WTC11 (cell line): ENCODE data around the gene FURIN. TPM values are rescaled to one million over a fixed set of nuclear protein-coding genes. Genes with fewer than 3 reads are reported as not detected.

Experiments
- ATAC-seq: fragments of 200-7000 bp; cut with Tn5 transposase; 2 replicates; pipeline ENCODE4 v1.10.0; 2021; ENCODE audit warnings: mild to moderate bottlenecking, moderate library complexity
- CTCF ChIA-PET: fragments of 300-600 bp; sonication (Branson Sonifier 250); formaldehyde crosslinking; loops from one replicate; lab custom pipeline; 2021; ENCODE audit warnings: antibody characterized with exemption; lab: Charles Lee
- POLR2A ChIA-PET: fragments of 350-600 bp; sonication (Branson Sonifier 250); formaldehyde crosslinking; loops from one replicate; lab custom pipeline; 2021; ENCODE audit warnings: antibody characterized with exemption; lab: Charles Lee
- DNase-seq: peaks from one replicate; pipeline ENCODE4 v3.0.0; 2021; ENCODE audit warnings: low spot score
- H3K27ac Mint-ChIP-seq: 2 replicates; pipeline ENCODE4 v1.8.0; 2021; ENCODE audit warnings: mixed read lengths
- H3K27me3 Mint-ChIP-seq: 2 replicates; pipeline ENCODE4 v1.8.0; 2021; ENCODE audit warnings: low read depth, mild to moderate bottlenecking, moderate library complexity, mixed read lengths
- H3K36me3 Mint-ChIP-seq: 2 replicates; pipeline ENCODE4 v1.8.0; 2021; ENCODE audit warnings: mixed read lengths
- H3K4me1 Mint-ChIP-seq: 2 replicates; pipeline ENCODE4 v1.8.0; 2022; ENCODE audit warnings: mixed read lengths
- H3K4me3 Mint-ChIP-seq: 2 replicates; pipeline ENCODE4 v1.8.0; 2021; ENCODE audit warnings: mild to moderate bottlenecking, moderate library complexity, mixed read lengths
- H3K9me3 Mint-ChIP-seq: 2 replicates; pipeline ENCODE4 v1.8.0; 2021; ENCODE audit warnings: mixed read lengths
- ATF1 ChIP-seq: sonication (generic); formaldehyde crosslinking; IDR thresholded peaks from 2 replicates; pipeline ENCODE4 v1.8.1; 2023; ENCODE audit warnings: mild to moderate bottlenecking, moderate library complexity, missing genetic modification reagents
- E2F4 ChIP-seq: sonication (generic); formaldehyde crosslinking; IDR thresholded peaks from 2 replicates; pipeline ENCODE4 v1.8.1; 2022; ENCODE audit warnings: low read depth, mild to moderate bottlenecking, moderate library complexity, missing genetic modification reagents, borderline replicate concordance
- E2F5 ChIP-seq: sonication (generic); formaldehyde crosslinking; IDR thresholded peaks from 2 replicates; pipeline ENCODE4 v1.8.1; 2022; ENCODE audit warnings: mild to moderate bottlenecking, moderate library complexity, missing genetic modification reagents
- ELF4 ChIP-seq: sonication (generic); formaldehyde crosslinking; IDR thresholded peaks from 2 replicates; pipeline ENCODE4 v1.8.1; 2022; ENCODE audit warnings: low read depth, mild to moderate bottlenecking, moderate library complexity, missing genetic modification reagents
- FOXP1 ChIP-seq: sonication (generic); formaldehyde crosslinking; IDR thresholded peaks from 2 replicates; pipeline ENCODE4 v1.8.0; 2022; ENCODE audit warnings: missing genetic modification reagents, mild to moderate bottlenecking, moderate library complexity, borderline replicate concordance
- GRHL2 ChIP-seq: fragments of 250-450 bp; sonication (Bioruptor Pico); IDR thresholded peaks from 2 replicates; pipeline ENCODE4 v1.8.0; 2022; ENCODE audit warnings: mild to moderate bottlenecking, moderate library complexity; ENCODE audit not compliant: insufficient replicate concordance, severe bottlenecking
- HMGA2 ChIP-seq: fragments of 250-450 bp; sonication (Bioruptor Pico); IDR thresholded peaks from 2 replicates; pipeline ENCODE4 v1.4.0; 2021; ENCODE audit warnings: mild to moderate bottlenecking, moderate library complexity
- IRF1 ChIP-seq: sonication (generic); formaldehyde crosslinking; IDR thresholded peaks from 2 replicates; pipeline ENCODE4 v1.8.0; 2023; ENCODE audit warnings: missing genetic modification reagents
- MXD4 ChIP-seq: fragments of 250-450 bp; sonication (Bioruptor Pico); IDR thresholded peaks from 2 replicates; pipeline ENCODE4 v1.8.0; 2021; ENCODE audit warnings: mild to moderate bottlenecking, moderate library complexity, borderline replicate concordance
- NFE2L1 ChIP-seq: sonication (generic); formaldehyde crosslinking; IDR thresholded peaks from 2 replicates; pipeline ENCODE4 v1.8.1; 2023; ENCODE audit warnings: missing genetic modification reagents
- NR3C1 ChIP-seq: sonication (generic); formaldehyde crosslinking; conservative IDR thresholded peaks from 2 replicates; pipeline ENCODE4 v1.8.1; 2023; ENCODE audit warnings: low read depth, mild to moderate bottlenecking, missing genetic modification reagents
- RELA ChIP-seq: sonication (generic); formaldehyde crosslinking; IDR thresholded peaks from 2 replicates; pipeline ENCODE4 v1.8.1; 2022; ENCODE audit warnings: missing genetic modification reagents, mild to moderate bottlenecking, borderline replicate concordance
- SP1 ChIP-seq: sonication (generic); formaldehyde crosslinking; conservative IDR thresholded peaks from 2 replicates; pipeline ENCODE4 v1.8.1; 2022; ENCODE audit warnings: missing genetic modification reagents
- TEAD4 ChIP-seq: sonication (generic); formaldehyde crosslinking; IDR thresholded peaks from 2 replicates; pipeline ENCODE4 v1.8.0; 2022; ENCODE audit warnings: mild to moderate bottlenecking, missing genetic modification reagents
- ZNF263 ChIP-seq: sonication (generic); formaldehyde crosslinking; IDR thresholded peaks from 2 replicates; pipeline ENCODE4 v1.8.1; 2022; ENCODE audit warnings: low read depth, mild to moderate bottlenecking, moderate library complexity, missing genetic modification reagents
- ZNF423 ChIP-seq: fragments of 250-450 bp; sonication (Bioruptor Pico); IDR thresholded peaks from 2 replicates; pipeline ENCODE4 v2.1.2; 2022; ENCODE audit warnings: mild to moderate bottlenecking, moderate library complexity
- total RNA-seq: library from RNA; stranded (reverse); gene quantifications from 3 replicates; pipeline ENCODE4 v1.2.3, GENCODE V29; 2021
- TF ChIP-seq, protein P1 (sequence below): sonication (generic); formaldehyde crosslinking; IDR thresholded peaks from 2 replicates; pipeline ENCODE4 v1.8.1; 2023; ENCODE audit warnings: mild to moderate bottlenecking, missing genetic modification reagents
- TF ChIP-seq, protein P2 (sequence below): sonication (generic); formaldehyde crosslinking; IDR thresholded peaks from 2 replicates; pipeline ENCODE4 v1.8.0; 2023; ENCODE audit warnings: mild to moderate bottlenecking, missing genetic modification reagents

The FURIN gene
- total RNA-seq, 1 experiment from 2014 or later = 46.3 TPM

- no peak for TF ChIP-seq GRHL2 (CRISPR knock-in tag)
- TF ChIP-seq E2F4 = no peak
- TF ChIP-seq SP1 = no peak
- no peak for TF ChIP-seq HMGA2 (CRISPR knock-in tag)
- TF ChIP-seq IRF1 (CRISPR knock-in tag) = no peak
- TF ChIP-seq, all 79 proteins: peak for 0
- Mint-ChIP-seq H3K27me3 (no peaks in the 10 kb centered on the region), H3K4me1 (peaks cover 57% of the 10 kb centered on the region), H3K36me3 (no peaks in the 10 kb centered on the region), H3K4me3 (no peak overlapping the region), H3K9me3 (no peaks in the 10 kb centered on the region), H3K27ac (no peak overlapping the region)
- no peak for ATAC-seq
- ChIA-PET POLR2A (interaction anchor here (3.1 kb wide), 1 partner anchor 32 kb away, joined by 22 read pairs; the partner anchor contains the start of gene FURIN), CTCF (interaction anchor here (0.6 to 1.6 kb wide), 6 partner anchors 10 to 94 kb away, joined by 3 to 4 read pairs (median 3); partner anchors contain the start of genes FURIN and HDDC3)
- DNase-seq = no peak
Measured at GRCh38 chr15:90838139-90838538, 30.2 kb upstream of the FURIN start.

- ATAC-seq (no peak), DNase-seq (no peak)
- CTCF ChIA-PET = interaction anchor here (0.6 to 3.3 kb wide), 8 partner anchors 11 to 191 kb away, joined by 3 to 26 read pairs (median 3); partner anchors contain the start of genes FURIN and HDDC3
- no peak for TF ChIP-seq NR3C1 (CRISPR knock-in tag)
- H3K36me3 Mint-ChIP-seq = no peaks in the 10 kb centered on the region
- peaks cover 57% of the 10 kb centered on the region for H3K4me1 Mint-ChIP-seq
- no peak overlapping the region for H3K4me3 Mint-ChIP-seq
- no peak overlapping the region for H3K27ac Mint-ChIP-seq
- H3K9me3 Mint-ChIP-seq = no peaks in the 10 kb centered on the region
- H3K27me3 Mint-ChIP-seq = no peaks in the 10 kb centered on the region
- POLR2A ChIA-PET = interaction anchor here (0.9 to 3.1 kb wide), 2 partner anchors 31 to 51 kb away, joined by 4 to 22 read pairs; partner anchors contain the start of gene FURIN
Measured at GRCh38 chr15:90838544-90838943, 29.8 kb upstream of the FURIN start.

GRCh38 chr15:90839187-90840071 is 29.0 kb upstream of the FURIN start:
- no peak for TF ChIP-seq NFE2L1
- no peak for TF ChIP-seq RELA (CRISPR knock-in tag)
- no peak for TF ChIP-seq MXD4
- TF ChIP-seq E2F5 = no peak
- TF ChIP-seq, protein P1, sequence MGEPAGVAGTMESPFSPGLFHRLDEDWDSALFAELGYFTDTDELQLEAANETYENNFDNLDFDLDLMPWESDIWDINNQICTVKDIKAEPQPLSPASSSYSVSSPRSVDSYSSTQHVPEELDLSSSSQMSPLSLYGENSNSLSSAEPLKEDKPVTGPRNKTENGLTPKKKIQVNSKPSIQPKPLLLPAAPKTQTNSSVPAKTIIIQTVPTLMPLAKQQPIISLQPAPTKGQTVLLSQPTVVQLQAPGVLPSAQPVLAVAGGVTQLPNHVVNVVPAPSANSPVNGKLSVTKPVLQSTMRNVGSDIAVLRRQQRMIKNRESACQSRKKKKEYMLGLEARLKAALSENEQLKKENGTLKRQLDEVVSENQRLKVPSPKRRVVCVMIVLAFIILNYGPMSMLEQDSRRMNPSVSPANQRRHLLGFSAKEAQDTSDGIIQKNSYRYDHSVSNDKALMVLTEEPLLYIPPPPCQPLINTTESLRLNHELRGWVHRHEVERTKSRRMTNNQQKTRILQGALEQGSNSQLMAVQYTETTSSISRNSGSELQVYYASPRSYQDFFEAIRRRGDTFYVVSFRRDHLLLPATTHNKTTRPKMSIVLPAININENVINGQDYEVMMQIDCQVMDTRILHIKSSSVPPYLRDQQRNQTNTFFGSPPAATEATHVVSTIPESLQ (CRISPR knock-in tag) = no peak
- peak; percentile 56; the same call in 1 of the 2 replicates for TF ChIP-seq SP1
- TF ChIP-seq NR3C1 (CRISPR knock-in tag) = no peak
- peak; percentile 49; the same call in 1 of the 2 replicates for TF ChIP-seq FOXP1 (CRISPR knock-in tag)
- TF ChIP-seq TEAD4 (CRISPR knock-in tag) = no peak
- no peak for TF ChIP-seq ZNF263 (CRISPR knock-in tag)
- TF ChIP-seq ATF1 = no peak
- no peak for TF ChIP-seq E2F4
- TF ChIP-seq, protein P2, sequence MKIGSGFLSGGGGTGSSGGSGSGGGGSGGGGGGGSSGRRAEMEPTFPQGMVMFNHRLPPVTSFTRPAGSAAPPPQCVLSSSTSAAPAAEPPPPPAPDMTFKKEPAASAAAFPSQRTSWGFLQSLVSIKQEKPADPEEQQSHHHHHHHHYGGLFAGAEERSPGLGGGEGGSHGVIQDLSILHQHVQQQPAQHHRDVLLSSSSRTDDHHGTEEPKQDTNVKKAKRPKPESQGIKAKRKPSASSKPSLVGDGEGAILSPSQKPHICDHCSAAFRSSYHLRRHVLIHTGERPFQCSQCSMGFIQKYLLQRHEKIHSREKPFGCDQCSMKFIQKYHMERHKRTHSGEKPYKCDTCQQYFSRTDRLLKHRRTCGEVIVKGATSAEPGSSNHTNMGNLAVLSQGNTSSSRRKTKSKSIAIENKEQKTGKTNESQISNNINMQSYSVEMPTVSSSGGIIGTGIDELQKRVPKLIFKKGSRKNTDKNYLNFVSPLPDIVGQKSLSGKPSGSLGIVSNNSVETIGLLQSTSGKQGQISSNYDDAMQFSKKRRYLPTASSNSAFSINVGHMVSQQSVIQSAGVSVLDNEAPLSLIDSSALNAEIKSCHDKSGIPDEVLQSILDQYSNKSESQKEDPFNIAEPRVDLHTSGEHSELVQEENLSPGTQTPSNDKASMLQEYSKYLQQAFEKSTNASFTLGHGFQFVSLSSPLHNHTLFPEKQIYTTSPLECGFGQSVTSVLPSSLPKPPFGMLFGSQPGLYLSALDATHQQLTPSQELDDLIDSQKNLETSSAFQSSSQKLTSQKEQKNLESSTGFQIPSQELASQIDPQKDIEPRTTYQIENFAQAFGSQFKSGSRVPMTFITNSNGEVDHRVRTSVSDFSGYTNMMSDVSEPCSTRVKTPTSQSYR (CRISPR knock-in tag) = no peak; the same call in 1 of the 2 replicates
- peak; percentile 97 for TF ChIP-seq ZNF423
- no peak for TF ChIP-seq ELF4 (CRISPR knock-in tag)
- TF ChIP-seq, all 79 proteins: peak for 3
- Mint-ChIP-seq H3K9me3 (no peaks in the 10 kb centered on the region), H3K27me3 (no peaks in the 10 kb centered on the region), H3K4me3 (peak overlapping the region; percentile 22), H3K4me1 (peaks cover 53% of the 10 kb centered on the region), H3K36me3 (no peaks in the 10 kb centered on the region), H3K27ac (peak overlapping the region; percentile 93)
- DNase-seq = peak; percentile 72
- POLR2A ChIA-PET = interaction anchor here (0.5 to 3.1 kb wide), 6 partner anchors 21 to 684 kb away, joined by 3 to 22 read pairs (median 4); partner anchors contain the start of genes BLM and FURIN
- peak; percentile 93 for ATAC-seq
- CTCF ChIA-PET = interaction anchor here (0.5 to 3.3 kb wide), 18 partner anchors 13 to 194 kb away, joined by 3 to 29 read pairs (median 5); partner anchors contain the start of genes BLM, FURIN, HDDC3 and UNC45A
